ENCODE data around the gene RELT. TPM values are rescaled to one million over a fixed set of nuclear protein-coding genes. Genes with fewer than 3 reads are reported as not detected.

RELT gene
- total and polyA plus RNA-seq, 2 of the 13 experiments (the other 11 are each of a cell fraction or from before 2014, with no cell fraction given) = 2.5 to 4.7 TPM

GRCh38 chr11:73439002-73439843 lies 63.0 kb downstream of the RELT start (continued):
- TF ChIP-seq, protein P1, sequence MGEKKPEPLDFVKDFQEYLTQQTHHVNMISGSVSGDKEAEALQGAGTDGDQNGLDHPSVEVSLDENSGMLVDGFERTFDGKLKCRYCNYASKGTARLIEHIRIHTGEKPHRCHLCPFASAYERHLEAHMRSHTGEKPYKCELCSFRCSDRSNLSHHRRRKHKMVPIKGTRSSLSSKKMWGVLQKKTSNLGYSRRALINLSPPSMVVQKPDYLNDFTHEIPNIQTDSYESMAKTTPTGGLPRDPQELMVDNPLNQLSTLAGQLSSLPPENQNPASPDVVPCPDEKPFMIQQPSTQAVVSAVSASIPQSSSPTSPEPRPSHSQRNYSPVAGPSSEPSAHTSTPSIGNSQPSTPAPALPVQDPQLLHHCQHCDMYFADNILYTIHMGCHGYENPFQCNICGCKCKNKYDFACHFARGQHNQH (CRISPR knock-in tag; IDR thresholded peaks at IDR 0.05) = no peak
- TF ChIP-seq SUZ12 (IDR thresholded peaks at IDR 0.05; ENCODE audit: low read depth, low read length) (no peak), SALL2 (CRISPR knock-in tag; IDR thresholded peaks at IDR 0.05) (no peak)

DNA sequence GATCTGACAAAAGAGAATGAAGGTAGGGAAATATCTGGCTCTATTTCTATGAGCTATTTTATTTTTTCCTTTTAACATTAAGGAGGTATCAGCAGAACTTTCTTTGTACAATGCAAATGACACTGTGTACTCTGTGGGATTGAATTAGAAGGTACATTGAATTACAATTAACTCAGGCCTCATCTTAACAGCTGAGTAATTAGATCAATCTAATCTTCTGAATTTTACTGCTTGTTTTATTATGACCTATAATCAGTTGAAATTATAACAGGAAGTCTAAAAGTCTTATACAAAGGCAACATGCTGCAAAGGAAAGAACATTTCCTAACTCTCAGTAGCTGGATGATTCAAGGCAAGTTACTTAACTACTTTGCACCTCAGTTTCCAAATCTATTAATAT lies 69.8 kb downstream of the RELT start:
- POLR2A ChIA-PET = no interaction called here
- no peak for FAIRE-seq
- TF ChIP-seq MLLT10 (CRISPR knock-in tag; IDR thresholded peaks at IDR 0.05) = no peak
- no peak for TF ChIP-seq ZBTB21 (CRISPR knock-in tag; IDR thresholded peaks at IDR 0.05)
- no peak for TF ChIP-seq RAD51 (IDR thresholded peaks at IDR 0.05; ENCODE audit: borderline replicate concordance)
- TF ChIP-seq, protein P2, sequence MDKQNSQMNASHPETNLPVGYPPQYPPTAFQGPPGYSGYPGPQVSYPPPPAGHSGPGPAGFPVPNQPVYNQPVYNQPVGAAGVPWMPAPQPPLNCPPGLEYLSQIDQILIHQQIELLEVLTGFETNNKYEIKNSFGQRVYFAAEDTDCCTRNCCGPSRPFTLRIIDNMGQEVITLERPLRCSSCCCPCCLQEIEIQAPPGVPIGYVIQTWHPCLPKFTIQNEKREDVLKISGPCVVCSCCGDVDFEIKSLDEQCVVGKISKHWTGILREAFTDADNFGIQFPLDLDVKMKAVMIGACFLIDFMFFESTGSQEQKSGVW (CRISPR knock-in tag; IDR thresholded peaks at IDR 0.05; ENCODE audit: borderline replicate concordance) = no peak
- TF ChIP-seq FOXK2 (IDR thresholded peaks at IDR 0.05) = no peak
- TF ChIP-seq AHR (CRISPR knock-in tag; IDR thresholded peaks at IDR 0.05) = no peak
- no peak for TF ChIP-seq SRSF4 (IDR thresholded peaks at IDR 0.05; ENCODE audit: low read depth, low read length, poor library complexity, severe bottlenecking)
- no peak for TF ChIP-seq ZNF350 (CRISPR knock-in tag; IDR thresholded peaks at IDR 0.05; ENCODE audit: borderline replicate concordance, low read depth)
- TF ChIP-seq KDM2A (CRISPR knock-in tag; IDR thresholded peaks at IDR 0.05; ENCODE audit: borderline replicate concordance, low read depth) = no peak
- no peak for TF ChIP-seq ZNF879 (CRISPR knock-in tag; IDR thresholded peaks at IDR 0.05)
- no peak for TF ChIP-seq DR1 (CRISPR knock-in tag; IDR thresholded peaks at IDR 0.05)
- no peak for TF ChIP-seq ZNF850 (CRISPR knock-in tag; conservative IDR thresholded peaks at IDR 0.05)
- no peak for TF ChIP-seq U2AF1 (optimal IDR thresholded peaks at IDR 0.05; ENCODE audit: low read depth, low read length)
- TF ChIP-seq YEATS4 (CRISPR knock-in tag; IDR thresholded peaks at IDR 0.05; ENCODE audit: borderline replicate concordance) = no peak
- TF ChIP-seq ZBTB44 (CRISPR knock-in tag; IDR thresholded peaks at IDR 0.05) = no peak
- TF ChIP-seq, protein P3, sequence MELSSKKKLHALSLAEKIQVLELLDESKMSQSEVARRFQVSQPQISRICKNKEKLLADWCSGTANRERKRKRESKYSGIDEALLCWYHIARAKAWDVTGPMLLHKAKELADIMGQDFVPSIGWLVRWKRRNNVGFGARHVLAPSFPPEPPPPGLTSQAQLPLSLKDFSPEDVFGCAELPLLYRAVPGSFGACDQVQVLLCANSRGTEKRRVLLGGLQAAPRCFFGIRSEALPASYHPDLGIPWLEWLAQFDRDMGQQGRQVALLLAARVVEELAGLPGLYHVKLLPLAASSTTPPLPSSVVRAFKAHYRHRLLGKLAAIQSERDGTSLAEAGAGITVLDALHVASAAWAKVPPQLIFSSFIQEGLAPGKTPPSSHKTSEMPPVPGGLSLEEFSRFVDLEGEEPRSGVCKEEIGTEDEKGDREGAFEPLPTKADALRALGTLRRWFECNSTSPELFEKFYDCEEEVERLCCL (CRISPR knock-in tag; IDR thresholded peaks at IDR 0.05; ENCODE audit: borderline replicate concordance) = no peak

More for the DNA sequence above, 69.8 kb downstream of the RELT start:
- no peak for ATAC-seq
- H3K9me3 ChIP-seq (ENCODE audit: low read length) = no peaks in the 10 kb centered on the region
- BruUV-seq (replicated peaks) = no TSS peak
- no peaks in the 10 kb centered on the region for H4K20me1 ChIP-seq (ENCODE audit: insufficient read depth, low read length)
- H3K79me2 ChIP-seq (ENCODE audit: insufficient read depth, low read length) = no peaks in the 10 kb centered on the region
- H2AFZ ChIP-seq (ENCODE audit: low read length) = no peak overlapping the region
- no peaks in the 10 kb centered on the region for H3K36me3 ChIP-seq (replicated peaks in 1 of 2; ENCODE audit: control insufficient read depth in 1 of 2, insufficient read depth in 2 of 2, low read length in 2 of 2)
- DNase-seq (ENCODE audit: low spot score) = no peak
- in situ Hi-C loops (cut with HindIII; ENCODE audit: extremely low pct_ligation_motif_present, low pct_unique_long_range_greater_than_20kb) (no loop called here), intact Hi-C loops (cut with micrococcal nuclease; ENCODE audit: unreplicated experiment) (no loop called here)
- H3K4me1 ChIP-seq (ENCODE audit: insufficient read depth, low read length) = no peaks in the 10 kb centered on the region
- no peak overlapping the region for H3K4me3 ChIP-seq (replicated peaks in 1 of 3; ENCODE audit: insufficient read depth in 1 of 3, low read depth in 2 of 3, low read length in 3 of 3)
- no peak overlapping the region for H3K9ac ChIP-seq (ENCODE audit: insufficient read depth, low read depth, low read length)
- no peak overlapping the region for H3K4me2 ChIP-seq (ENCODE audit: low read depth, low read length)
- H3K27ac ChIP-seq (ENCODE audit: extremely low read length, insufficient read depth, low read length) = no peak overlapping the region
- H3K27me3 ChIP-seq (ENCODE audit: control insufficient read depth in 1 of 2, insufficient read depth in 2 of 2, low read length in 2 of 2) = no peaks in the 10 kb centered on the region
- CTCF ChIA-PET (ENCODE audit: low intra/inter-chr PET ratio, low total read pairs) = no interaction called here
